Measurements from ENCODE around the gene CNTNAP2. TPM values are rescaled to one million over a fixed set of nuclear protein-coding genes. Genes with fewer than 3 reads are reported as not detected.
A peak's percentile ranks its signal among the peaks of the same experiment; 100 is the strongest.

The CNTNAP2 gene
- total RNA-seq, 1 experiment from 2014 or later, result 64.5 TPM

DNA sequence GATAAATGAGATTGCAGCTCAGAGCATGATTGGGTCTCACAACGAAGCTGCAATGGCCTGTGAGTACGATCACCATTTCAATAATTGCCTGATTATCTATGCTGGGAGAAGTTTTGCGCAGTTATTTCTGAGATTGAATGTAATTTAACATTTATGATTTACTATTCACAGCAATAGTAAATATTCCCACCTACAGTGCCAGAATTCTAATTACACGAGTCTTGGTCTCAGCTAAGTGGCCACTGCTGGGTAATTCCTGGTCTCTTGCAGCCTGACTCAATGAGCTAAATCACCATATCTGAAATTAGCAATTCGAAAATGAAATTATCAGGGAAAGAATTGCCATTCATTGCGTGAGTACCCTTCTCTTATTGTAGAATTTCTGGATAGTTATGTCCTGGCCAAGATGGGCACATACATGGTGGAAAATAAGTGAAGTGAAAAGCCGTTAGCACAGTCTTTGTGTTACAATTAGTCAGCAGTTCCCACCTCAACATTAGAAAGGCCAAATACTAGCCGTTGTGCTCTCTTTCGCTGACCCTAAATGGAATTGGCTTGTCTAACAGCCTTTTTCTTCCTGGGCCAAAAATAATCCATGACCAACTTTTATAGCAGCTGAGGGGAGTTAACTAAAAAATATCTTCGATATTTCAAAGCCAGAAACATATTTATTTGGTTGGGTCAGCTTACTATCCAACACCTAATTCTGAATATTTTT is 1793.0 kb downstream of the CNTNAP2 start:
- Histone ChIP-seq H2BK15ac (ENCODE audit: low read depth, low read length) (no peak overlapping the region), H2AK5ac (ENCODE audit: insufficient read length, low read length) (no peak overlapping the region), H3T11ph (ENCODE audit: low read length) (peak overlapping the region; percentile 36), H3K14ac (ENCODE audit: insufficient read depth, low read length) (no peak overlapping the region), H4K5ac (ENCODE audit: insufficient read length, low read depth, low read length) (no peak overlapping the region), H2BK120ac (ENCODE audit: low read depth, low read length, poor library complexity, severe bottlenecking) (no peak overlapping the region), H3K9ac (ENCODE audit: extremely low read depth, insufficient read length, low read length) (no peak overlapping the region), H3K79me2 (ENCODE audit: insufficient read depth, low read length) (no peaks in the 10 kb centered on the region), H2AFZ (ENCODE audit: low read length) (no peak overlapping the region), H3K9me3 (ENCODE audit: control insufficient read depth, low read depth, low read length) (no peaks in the 10 kb centered on the region), H3K4me1 (ENCODE audit: insufficient read depth, low read length) (no peaks in the 10 kb centered on the region), H3K4ac (ENCODE audit: low read depth, low read length) (no peak overlapping the region), H3K27ac (ENCODE audit: insufficient read length, low read depth, low read length) (no peak overlapping the region), H2BK5ac (ENCODE audit: insufficient read length, low read length) (no peak overlapping the region), H2BK20ac (ENCODE audit: low read depth, low read length, poor library complexity, severe bottlenecking) (no peak overlapping the region), H4K91ac (ENCODE audit: insufficient read length, low read depth, low read length) (no peak overlapping the region), H3K23ac (ENCODE audit: insufficient read length, low read depth, low read length) (no peak overlapping the region), H4K20me1 (ENCODE audit: control insufficient read depth, insufficient read depth, insufficient read length) (no peaks in the 10 kb centered on the region), H3K4me2 (ENCODE audit: insufficient read depth, insufficient read length, low read length) (no peak overlapping the region), H3K56ac (ENCODE audit: insufficient read length, low read depth, low read length) (no peak overlapping the region), H3K27me3 (ENCODE audit: insufficient read depth, low read length) (no peaks in the 10 kb centered on the region), H4K8ac (replicated peaks; ENCODE audit: insufficient read length, low read depth, low read length) (no peak overlapping the region), H3K79me1 (ENCODE audit: insufficient read depth, low read depth, low read length, poor library complexity, severe bottlenecking) (no peaks in the 10 kb centered on the region), H2BK12ac (ENCODE audit: insufficient read length, low read depth, low read length) (no peak overlapping the region), H3K23me2 (ENCODE audit: insufficient read length, low read depth, low read length, poor library complexity, severe bottlenecking) (no peaks in the 10 kb centered on the region), H3K18ac (ENCODE audit: insufficient read length, low read depth, low read length) (no peak overlapping the region)
- TF ChIP-seq, protein P1, sequence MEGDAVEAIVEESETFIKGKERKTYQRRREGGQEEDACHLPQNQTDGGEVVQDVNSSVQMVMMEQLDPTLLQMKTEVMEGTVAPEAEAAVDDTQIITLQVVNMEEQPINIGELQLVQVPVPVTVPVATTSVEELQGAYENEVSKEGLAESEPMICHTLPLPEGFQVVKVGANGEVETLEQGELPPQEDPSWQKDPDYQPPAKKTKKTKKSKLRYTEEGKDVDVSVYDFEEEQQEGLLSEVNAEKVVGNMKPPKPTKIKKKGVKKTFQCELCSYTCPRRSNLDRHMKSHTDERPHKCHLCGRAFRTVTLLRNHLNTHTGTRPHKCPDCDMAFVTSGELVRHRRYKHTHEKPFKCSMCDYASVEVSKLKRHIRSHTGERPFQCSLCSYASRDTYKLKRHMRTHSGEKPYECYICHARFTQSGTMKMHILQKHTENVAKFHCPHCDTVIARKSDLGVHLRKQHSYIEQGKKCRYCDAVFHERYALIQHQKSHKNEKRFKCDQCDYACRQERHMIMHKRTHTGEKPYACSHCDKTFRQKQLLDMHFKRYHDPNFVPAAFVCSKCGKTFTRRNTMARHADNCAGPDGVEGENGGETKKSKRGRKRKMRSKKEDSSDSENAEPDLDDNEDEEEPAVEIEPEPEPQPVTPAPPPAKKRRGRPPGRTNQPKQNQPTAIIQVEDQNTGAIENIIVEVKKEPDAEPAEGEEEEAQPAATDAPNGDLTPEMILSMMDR (conservative IDR thresholded peaks at IDR 0.05), result no peak
- no peak overlapping the region for H3K4me3 Mint-ChIP-seq
- H3K4me1 Mint-ChIP-seq, result peaks cover 17 to 33% of the 10 kb centered on the region in 2 experiments
- no CpG with 5 or more reads among the region's 10 CpGs for WGBS (ENCODE audit: extremely low coverage, insufficient read length, low lambda C conversion rate)
- H3K27me3 Mint-ChIP-seq (ENCODE audit: low read depth), result no peaks in the 10 kb centered on the region; the same call in 1 of the 2 replicates
- no peaks in the 10 kb centered on the region; a peak in 1 of 5 replicates for H3K9me3 Mint-ChIP-seq
- no peak for DNase-seq
- H3K36me3 Mint-ChIP-seq (ENCODE audit: insufficient read depth in 1 of 3, low read depth in 3 of 3), result no peaks in the 10 kb centered on the region; a peak in 1 of 7 replicates
- H3K27ac Mint-ChIP-seq, result peak overlapping the region in 2 of 3 experiments; percentile 35 to 94; a peak in 3 of 7 replicates
